ENCODE measurements around the gene TIMM50. TPM values are rescaled to one million over a fixed set of nuclear protein-coding genes. Genes with fewer than 3 reads are reported as not detected.

Gene TIMM50
- total RNA-seq, 2 experiments from 2014 or later = 103 to 107 TPM

- Mint-ChIP-seq H3K4me1 (ENCODE audit: low read depth) (peaks cover 12% of the 10 kb centered on the region), H3K9me3 (no peaks in the 10 kb centered on the region), H3K4me3 (no peak overlapping the region), H3K27me3 (ENCODE audit: low read depth) (peaks cover 12% of the 10 kb centered on the region), H3K27ac (no peak overlapping the region), H3K36me3 (ENCODE audit: low read depth) (peaks cover 8% of the 10 kb centered on the region)
- DNase-seq = no peak
- intact Hi-C loops (cut with micrococcal nuclease) = no loop called here
- CTCF ChIA-PET = interaction anchor here (0.7 kb wide), 2 partner anchors 21 to 385 kb away, joined by 4 to 5 read pairs; no protein-coding TSS in a partner anchor
These were observed 14.0 kb downstream of the TIMM50 start for GRCh38 chr19:39494661-39495060.

- H3K27ac Mint-ChIP-seq = no peak overlapping the region
- intact Hi-C loops (cut with micrococcal nuclease) = no loop called here
- CTCF ChIA-PET = interaction anchor here (0.7 to 2.6 kb wide), 7 partner anchors 22 to 290 kb away, joined by 3 to 7 read pairs (median 3); no protein-coding TSS in a partner anchor
- no peaks in the 10 kb centered on the region for H3K9me3 Mint-ChIP-seq
- peaks cover 25% of the 10 kb centered on the region for H3K27me3 Mint-ChIP-seq (ENCODE audit: low read depth)
- H3K4me3 Mint-ChIP-seq = no peak overlapping the region
- H3K36me3 Mint-ChIP-seq (ENCODE audit: low read depth) = peaks cover 3% of the 10 kb centered on the region
- no peak for DNase-seq
- H3K4me1 Mint-ChIP-seq (ENCODE audit: low read depth) = peaks cover 15% of the 10 kb centered on the region
These were observed 15.4 kb downstream of the TIMM50 start for GRCh38 chr19:39496063-39496462.

GRCh38 chr19:39497701-39497995 is 17.0 kb downstream of the TIMM50 start:
- Mint-ChIP-seq H3K9me3 (no peaks in the 10 kb centered on the region), H3K4me3 (no peak overlapping the region), H3K4me1 (ENCODE audit: low read depth) (peaks cover 15% of the 10 kb centered on the region), H3K36me3 (ENCODE audit: low read depth) (peaks cover 3% of the 10 kb centered on the region), H3K27ac (no peak overlapping the region), H3K27me3 (ENCODE audit: low read depth) (peaks cover 31% of the 10 kb centered on the region)
- no peak for DNase-seq
- CTCF ChIA-PET = interaction anchor here (0.7 to 4.6 kb wide), 13 partner anchors 10 to 484 kb away, joined by 3 to 40 read pairs (median 3); partner anchors contain the start of gene EID2B
- intact Hi-C loops (cut with micrococcal nuclease) = no loop called here

- H3K27me3 Mint-ChIP-seq (ENCODE audit: low read depth) = peaks cover 33% of the 10 kb centered on the region
- no peaks in the 10 kb centered on the region for H3K9me3 Mint-ChIP-seq
- intact Hi-C loops (cut with micrococcal nuclease) = loop anchor here (1.0 to 2.0 kb wide), 3 partner anchors 35 to 174 kb away; no protein-coding TSS in a partner anchor
- H3K4me1 Mint-ChIP-seq (ENCODE audit: low read depth) = peaks cover 18% of the 10 kb centered on the region
- H3K4me3 Mint-ChIP-seq = peak overlapping the region; percentile 46
- CTCF ChIA-PET = interaction anchor here (0.7 to 4.6 kb wide), 13 partner anchors 9 to 484 kb away, joined by 3 to 40 read pairs (median 3); partner anchors contain the start of gene EID2B
- DNase-seq = peak; percentile 63
- H3K27ac Mint-ChIP-seq = no peak overlapping the region
- H3K36me3 Mint-ChIP-seq (ENCODE audit: low read depth) = no peaks in the 10 kb centered on the region
These were observed 17.6 kb downstream of the TIMM50 start for GRCh38 chr19:39497996-39498797.

- no peaks in the 10 kb centered on the region for H3K9me3 Mint-ChIP-seq
- no peaks in the 10 kb centered on the region for H3K36me3 Mint-ChIP-seq (ENCODE audit: low read depth)
- CTCF ChIA-PET = interaction anchor here (2.0 to 4.6 kb wide), 3 partner anchors 34 to 173 kb away, joined by 7 to 40 read pairs (median 7); partner anchors contain the start of gene EID2B
- H3K4me1 Mint-ChIP-seq (ENCODE audit: low read depth) = peaks cover 22% of the 10 kb centered on the region
- intact Hi-C loops (cut with micrococcal nuclease) = loop anchor here (1.0 to 2.0 kb wide), 3 partner anchors 34 to 173 kb away; no protein-coding TSS in a partner anchor
- H3K27me3 Mint-ChIP-seq (ENCODE audit: low read depth) = peaks cover 41% of the 10 kb centered on the region
- no peak within 1 kb of the TSS for H3K27ac Mint-ChIP-seq
- peak within 1 kb of the TSS; percentile 46 for H3K4me3 Mint-ChIP-seq
- no peak for DNase-seq
These were observed 18.4 kb downstream of the TIMM50 start, which contains the start of gene DLL3 for GRCh38 chr19:39498798-39499642. DLL3 (plus strand) TSS chr19:39498947; CDS start chr19:39498975, 28 bp downstream.

- Mint-ChIP-seq H3K27ac (no peak overlapping the region), H3K36me3 (ENCODE audit: low read depth) (no peaks in the 10 kb centered on the region), H3K9me3 (no peaks in the 10 kb centered on the region), H3K4me1 (ENCODE audit: low read depth) (peaks cover 22% of the 10 kb centered on the region), H3K4me3 (peak overlapping the region; percentile 37), H3K27me3 (ENCODE audit: low read depth) (peaks cover 49% of the 10 kb centered on the region)
- DNase-seq = no peak
- intact Hi-C loops (cut with micrococcal nuclease) = loop anchor here (2.0 kb wide), 1 partner anchor 59 kb away; no protein-coding TSS in a partner anchor
- CTCF ChIA-PET = interaction anchor here (0.6 to 4.6 kb wide), 2 partner anchors 33 to 93 kb away, joined by 3 to 40 read pairs; partner anchors contain the start of gene EID2B
These were observed 19.3 kb downstream of the TIMM50 start for GRCh38 chr19:39499932-39500331.

GRCh38 chr19:39500543-39500942 is 19.9 kb downstream of the TIMM50 start:
- peaks cover 22% of the 10 kb centered on the region for H3K4me1 Mint-ChIP-seq (ENCODE audit: low read depth)
- no peaks in the 10 kb centered on the region for H3K36me3 Mint-ChIP-seq (ENCODE audit: low read depth)
- CTCF ChIA-PET = interaction anchor here (0.8 to 4.6 kb wide), 4 partner anchors 11 to 60 kb away, joined by 3 to 40 read pairs (median 4); partner anchors contain the start of gene EID2B
- intact Hi-C loops (cut with micrococcal nuclease) = no loop called here
- H3K27ac Mint-ChIP-seq = no peak overlapping the region
- no peaks in the 10 kb centered on the region for H3K9me3 Mint-ChIP-seq
- H3K4me3 Mint-ChIP-seq = no peak overlapping the region
- DNase-seq = no peak
- peaks cover 51% of the 10 kb centered on the region for H3K27me3 Mint-ChIP-seq (ENCODE audit: low read depth)

GRCh38 chr19:39501340-39501739 is 20.7 kb downstream of the TIMM50 start:
- intact Hi-C loops (cut with micrococcal nuclease) = no loop called here
- CTCF ChIA-PET = interaction anchor here (0.9 to 4.6 kb wide), 4 partner anchors 10 to 60 kb away, joined by 3 to 40 read pairs (median 4); partner anchors contain the start of gene EID2B
- Mint-ChIP-seq H3K36me3 (ENCODE audit: low read depth) (no peaks in the 10 kb centered on the region), H3K4me3 (no peak overlapping the region), H3K27ac (no peak overlapping the region), H3K4me1 (ENCODE audit: low read depth) (peaks cover 25% of the 10 kb centered on the region), H3K9me3 (no peaks in the 10 kb centered on the region), H3K27me3 (ENCODE audit: low read depth) (peaks cover 56% of the 10 kb centered on the region)
- no peak for DNase-seq

- intact Hi-C loops (cut with micrococcal nuclease) = no loop called here
- H3K9me3 Mint-ChIP-seq = no peaks in the 10 kb centered on the region
- H3K4me3 Mint-ChIP-seq = no peak overlapping the region
- H3K36me3 Mint-ChIP-seq (ENCODE audit: low read depth) = no peaks in the 10 kb centered on the region
- CTCF ChIA-PET = interaction anchor here (0.7 to 1.5 kb wide), 11 partner anchors 9 to 164 kb away, joined by 3 to 15 read pairs (median 4); partner anchors contain the start of gene EID2B
- peak; percentile 68 for DNase-seq
- peaks cover 34% of the 10 kb centered on the region for H3K4me1 Mint-ChIP-seq (ENCODE audit: low read depth)
- H3K27ac Mint-ChIP-seq = no peak overlapping the region
- H3K27me3 Mint-ChIP-seq (ENCODE audit: low read depth) = peaks cover 65% of the 10 kb centered on the region
These were observed 22.2 kb downstream of the TIMM50 start for GRCh38 chr19:39502640-39503417.

- CTCF ChIA-PET = interaction anchor here (3.6 kb wide), 1 partner anchor 27 kb away, joined by 22 read pairs; the partner anchor contains the start of gene EID2B
- H3K27ac Mint-ChIP-seq = no peak overlapping the region
- peaks cover 23% of the 10 kb centered on the region for H3K4me1 Mint-ChIP-seq (ENCODE audit: low read depth)
- H3K36me3 Mint-ChIP-seq (ENCODE audit: low read depth) = no peaks in the 10 kb centered on the region
- peak overlapping the region; percentile 55 for H3K4me3 Mint-ChIP-seq
- H3K9me3 Mint-ChIP-seq = no peaks in the 10 kb centered on the region
- intact Hi-C loops (cut with micrococcal nuclease) = no loop called here
- DNase-seq = no peak
- H3K27me3 Mint-ChIP-seq (ENCODE audit: low read depth) = peaks cover 51% of the 10 kb centered on the region
These were observed 25.9 kb downstream of the TIMM50 start for GRCh38 chr19:39506598-39506943.

GRCh38 chr19:39506944-39507714 is 26.5 kb downstream of the TIMM50 start:
- Mint-ChIP-seq H3K27ac (no peak overlapping the region), H3K4me3 (peak overlapping the region; percentile 74), H3K27me3 (ENCODE audit: low read depth) (peaks cover 49% of the 10 kb centered on the region), H3K36me3 (ENCODE audit: low read depth) (no peaks in the 10 kb centered on the region), H3K9me3 (no peaks in the 10 kb centered on the region), H3K4me1 (ENCODE audit: low read depth) (peaks cover 23% of the 10 kb centered on the region)
- CTCF ChIA-PET = interaction anchor here (0.7 to 3.6 kb wide), 2 partner anchors 9 to 26 kb away, joined by 3 to 22 read pairs; partner anchors contain the start of gene EID2B
- peak; percentile 45 for DNase-seq
- intact Hi-C loops (cut with micrococcal nuclease) = no loop called here
